Astrocyte of the cerebellum (primary cell): ENCODE measurements around the gene ARHGAP35.

Experiments used
- DNase-seq: peaks from one replicate; pipeline ENCODE4 v3.0.0-alpha.2; 2011; ENCODE audit warnings: low read depth
- H3K4me3 ChIP-seq: 2 replicates; pipeline ENCODE4 v1.5.1; 2011; ENCODE audit warnings: mild to moderate bottlenecking, low read depth, low read length, moderate library complexity
- in situ Hi-C: cut with HindIII; loops from 2 replicates; pipeline ENCODE4 v1.10.0; 2017; ENCODE audit warnings: low sequenced_read_pairs
- TF ChIP-seq, protein P1 (sequence below): IDR thresholded peaks from 2 replicates; pipeline ENCODE4 v1.5.1; 2012; ENCODE audit warnings: low read length, low read depth, moderate library complexity, mild to moderate bottlenecking; ENCODE audit errors: missing control alignments

ARHGAP35 gene

DNA sequence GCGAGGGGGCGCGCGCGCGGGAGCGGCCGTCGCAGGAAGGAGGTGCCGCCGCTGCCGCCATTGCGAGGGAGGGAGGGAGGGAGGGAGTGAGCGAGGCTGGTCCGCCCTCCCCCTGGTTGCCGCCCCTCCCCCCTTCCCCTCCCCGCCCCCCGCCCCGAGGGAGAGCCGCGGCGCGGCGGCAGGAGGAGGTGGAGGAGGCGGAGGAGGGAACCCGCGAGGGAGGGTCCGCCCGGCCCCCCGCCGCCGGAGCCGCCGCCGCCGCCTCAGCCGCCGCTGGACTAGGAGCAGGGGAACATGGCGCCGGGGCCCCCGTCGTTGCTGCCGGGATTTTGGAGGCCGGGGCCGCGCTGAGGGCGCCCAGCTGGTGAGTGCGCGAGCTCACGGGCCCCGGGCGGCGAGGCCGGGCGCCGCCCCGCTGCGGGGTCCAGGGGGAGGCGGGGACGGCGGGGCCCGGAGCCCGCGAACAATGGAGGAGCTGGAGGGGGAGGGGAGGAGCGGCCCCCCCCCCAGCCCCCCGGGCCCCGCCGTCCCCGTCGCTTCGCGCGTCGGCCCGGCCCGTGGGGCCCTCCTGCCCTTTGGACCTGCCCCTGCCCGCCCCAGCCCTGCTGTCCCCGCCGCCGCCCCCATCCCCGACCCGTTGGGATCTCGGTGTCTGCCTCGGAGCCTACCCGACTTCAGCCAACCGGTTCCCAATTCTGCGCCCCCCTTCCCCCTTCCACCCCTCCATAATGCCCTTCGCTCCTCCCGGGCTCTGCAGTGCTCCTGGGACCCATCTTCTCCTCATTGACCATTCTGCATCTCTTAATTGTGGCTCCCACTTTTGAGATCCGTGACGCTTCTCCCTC, at the start of gene ARHGAP35:
TSS of gene ARHGAP35 (plus strand) at position 152 of the 845 bp plus-strand sequence. CDS start 57,679 bp downstream, outside the sequence.
- in situ Hi-C loops, result no loop called here
- no peak for DNase-seq
- TF ChIP-seq, protein P1, sequence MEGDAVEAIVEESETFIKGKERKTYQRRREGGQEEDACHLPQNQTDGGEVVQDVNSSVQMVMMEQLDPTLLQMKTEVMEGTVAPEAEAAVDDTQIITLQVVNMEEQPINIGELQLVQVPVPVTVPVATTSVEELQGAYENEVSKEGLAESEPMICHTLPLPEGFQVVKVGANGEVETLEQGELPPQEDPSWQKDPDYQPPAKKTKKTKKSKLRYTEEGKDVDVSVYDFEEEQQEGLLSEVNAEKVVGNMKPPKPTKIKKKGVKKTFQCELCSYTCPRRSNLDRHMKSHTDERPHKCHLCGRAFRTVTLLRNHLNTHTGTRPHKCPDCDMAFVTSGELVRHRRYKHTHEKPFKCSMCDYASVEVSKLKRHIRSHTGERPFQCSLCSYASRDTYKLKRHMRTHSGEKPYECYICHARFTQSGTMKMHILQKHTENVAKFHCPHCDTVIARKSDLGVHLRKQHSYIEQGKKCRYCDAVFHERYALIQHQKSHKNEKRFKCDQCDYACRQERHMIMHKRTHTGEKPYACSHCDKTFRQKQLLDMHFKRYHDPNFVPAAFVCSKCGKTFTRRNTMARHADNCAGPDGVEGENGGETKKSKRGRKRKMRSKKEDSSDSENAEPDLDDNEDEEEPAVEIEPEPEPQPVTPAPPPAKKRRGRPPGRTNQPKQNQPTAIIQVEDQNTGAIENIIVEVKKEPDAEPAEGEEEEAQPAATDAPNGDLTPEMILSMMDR, result no peak
- H3K4me3 ChIP-seq, result peak within 1 kb of the TSS; percentile 67

DNA sequence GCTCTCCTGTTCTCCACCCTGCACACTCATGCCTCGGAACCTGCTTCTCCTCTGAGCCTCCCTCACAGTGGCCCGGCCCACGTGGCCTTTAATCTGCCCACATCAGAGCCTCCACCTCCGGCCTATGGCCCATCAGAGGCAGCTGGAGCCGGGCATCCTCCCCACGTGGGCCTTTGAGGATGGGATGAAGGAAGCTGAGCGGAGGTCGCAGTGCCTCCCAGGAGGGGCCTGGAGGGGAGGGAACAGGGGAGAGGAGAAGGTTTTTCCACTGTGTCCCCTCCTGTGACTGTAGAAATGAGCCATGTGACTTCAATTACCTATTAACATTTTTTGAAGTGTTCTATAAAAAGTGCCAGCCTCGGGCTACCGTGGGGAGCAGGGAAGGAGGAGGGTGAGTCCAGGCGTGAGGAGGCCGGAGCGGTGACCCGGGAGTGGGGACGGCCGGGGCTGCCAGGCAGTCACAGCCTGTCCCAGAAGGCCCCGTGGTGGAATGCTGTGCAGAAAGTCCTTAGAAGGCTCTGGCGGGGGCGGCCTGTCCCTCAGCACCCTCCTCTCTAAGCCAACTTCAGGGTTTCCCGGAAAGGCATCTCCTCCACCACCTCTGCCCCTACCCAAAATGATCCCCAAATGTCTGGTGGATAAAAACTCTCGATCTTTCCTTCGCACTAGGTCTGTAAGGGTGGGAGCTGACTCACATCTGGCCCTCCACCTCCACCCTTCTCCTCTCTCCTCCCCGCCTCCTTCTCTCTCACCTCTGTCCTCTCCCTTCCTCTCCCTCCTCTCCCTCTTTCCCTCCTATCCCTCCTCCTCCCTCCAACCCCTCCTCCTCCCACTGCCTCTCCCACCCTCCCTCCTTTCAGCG, 47.6 kb upstream of the ARHGAP35 start:
- no peak for DNase-seq
- in situ Hi-C loops, result no loop called here
- TF ChIP-seq, protein P1, result no peak
- H3K4me3 ChIP-seq, result no peak overlapping the region

DNA sequence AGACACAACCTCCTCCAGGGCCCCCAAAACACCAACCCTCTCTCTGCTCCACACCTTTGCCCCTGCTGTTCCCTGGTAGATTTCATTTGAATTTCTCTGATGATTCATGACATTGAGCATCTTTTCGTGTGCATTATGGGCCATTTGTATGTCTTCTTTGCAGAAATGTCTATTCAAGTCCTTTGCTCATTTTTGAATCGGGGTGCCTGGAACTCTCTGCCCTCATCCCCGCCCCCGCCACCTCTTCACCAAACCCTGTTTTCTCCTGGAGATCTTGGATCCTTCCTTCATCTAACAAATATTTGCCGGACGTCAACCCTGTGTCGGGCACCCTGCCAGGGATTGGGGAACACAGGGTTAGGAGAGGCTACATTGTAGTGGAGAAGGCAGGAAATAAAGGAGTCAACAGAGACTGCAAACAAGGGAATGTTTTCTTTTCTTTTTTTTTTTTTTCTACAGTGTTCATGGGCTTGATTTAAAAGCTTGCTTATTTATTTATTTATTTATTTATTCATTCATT, 46.9 kb upstream of the ARHGAP35 start:
- TF ChIP-seq, protein P1, result no peak
- in situ Hi-C loops, result no loop called here
- no peak overlapping the region for H3K4me3 ChIP-seq
- no peak for DNase-seq

DNA sequence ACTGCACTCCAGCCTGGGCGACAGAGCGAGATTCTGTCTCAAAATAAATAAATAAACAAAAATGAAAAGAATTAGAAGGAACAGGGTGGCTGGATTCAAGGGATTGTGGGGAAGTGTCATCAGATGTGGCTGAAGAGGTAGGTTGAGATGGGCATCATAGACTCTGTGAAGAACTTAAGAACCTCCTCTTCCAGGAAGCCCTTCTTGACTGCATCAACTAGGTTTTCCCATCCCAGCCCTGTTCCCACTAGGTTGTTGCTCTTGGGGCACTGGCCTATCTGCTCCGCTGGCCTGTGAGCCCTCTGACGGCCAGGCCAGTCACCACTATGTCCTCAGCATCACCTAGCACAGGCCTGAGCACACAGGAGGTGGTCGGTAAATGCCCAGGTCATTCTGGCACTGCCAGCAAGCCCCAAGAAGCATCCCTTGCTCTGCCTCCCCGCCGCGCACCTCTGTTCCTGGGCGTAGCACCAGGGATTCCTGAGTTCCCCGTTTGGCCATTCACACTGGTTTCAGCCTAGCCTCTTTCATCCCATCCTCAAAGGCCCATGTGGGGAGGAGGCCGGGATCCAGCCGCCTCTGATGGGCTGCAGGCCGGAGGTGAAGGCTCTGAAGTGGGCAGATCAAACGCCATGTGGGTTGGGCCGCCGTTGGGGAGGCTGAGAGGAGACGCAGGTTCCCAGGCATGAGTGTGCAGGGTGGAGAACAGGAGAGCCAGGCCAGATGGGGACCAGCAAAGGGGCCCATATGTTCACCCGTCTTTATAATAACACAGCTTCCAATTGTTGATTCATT, 44.8 kb upstream of the ARHGAP35 start:
- TF ChIP-seq, protein P1, result no peak
- DNase-seq, result no peak
- no peak overlapping the region for H3K4me3 ChIP-seq
- in situ Hi-C loops, result no loop called here

DNA sequence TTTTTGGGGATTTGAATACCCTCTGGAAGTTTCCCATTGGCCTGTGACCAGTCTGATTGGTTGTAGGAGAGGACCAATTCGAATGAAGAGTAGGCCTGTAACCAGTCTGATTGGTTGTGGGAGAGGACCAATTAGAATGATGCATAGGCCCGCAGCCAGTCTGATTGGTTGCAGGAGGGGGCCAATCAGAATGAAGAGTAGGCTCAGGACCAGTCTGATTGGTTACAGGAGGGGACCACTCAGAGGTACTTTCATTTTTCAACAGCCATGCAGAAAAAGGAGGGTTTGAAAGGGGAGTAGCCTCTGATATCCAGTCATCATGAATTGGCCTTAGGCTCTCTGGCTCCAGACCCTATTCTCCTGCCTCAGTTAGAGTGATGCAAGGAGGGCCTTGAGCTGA, 42.0 kb upstream of the ARHGAP35 start:
- no peak overlapping the region for H3K4me3 ChIP-seq
- in situ Hi-C loops, result no loop called here
- TF ChIP-seq, protein P1, result no peak
- DNase-seq, result no peak
